H1 (cell line): ENCODE measurements around the gene NCEH1. TPM values are rescaled to one million over a fixed set of nuclear protein-coding genes. Genes with fewer than 3 reads are reported as not detected.

Source experiments
- CTCF ChIA-PET: fragments of 300-600 bp; sonication (Branson Sonifier 250); formaldehyde crosslinking; loops from one replicate; lab custom pipeline; 2021; ENCODE audit not compliant: partially characterized antibody; lab: Charles Lee
- POLR2A ChIA-PET: fragments of 300-600 bp; sonication (Branson Sonifier 250); formaldehyde crosslinking; loops from one replicate; lab custom pipeline; 2021; ENCODE audit warnings: inconsistent platforms; ENCODE audit not compliant: partially characterized antibody; lab: Charles Lee
- DNase-seq, 2 experiments: peaks; one replicate each; pipeline versions ENCODE4 v3.0.0 to v3.0.0-alpha.2; 2010 to 2022; ENCODE audit warnings: low spot score in 2 of 2, low read depth in 1 of 2, mixed read lengths in 1 of 2
- FAIRE-seq: peaks from 2 replicates; lab custom pipeline; 2011; peaks lifted over from hg19 to GRCh38; lab: Jason Lieb, UNC
- H2AFZ ChIP-seq: 2 replicates; pipeline ENCODE4 v1.8.1; 2012; ENCODE audit warnings: low read length, inconsistent platforms
- H2AK5ac ChIP-seq: 2 replicates; pipeline ENCODE4 v1.6.1; 2013; ENCODE audit warnings: low read depth, low read length
- H2BK120ac ChIP-seq: replicated peaks from 2 replicates; pipeline ENCODE3; 2013; ENCODE audit warnings: low read depth, low read length, inconsistent platforms
- H2BK12ac ChIP-seq: 2 replicates; pipeline ENCODE4 v1.6.1; 2013; ENCODE audit warnings: low read depth, low read length
- H2BK15ac ChIP-seq: 2 replicates; pipeline ENCODE4 v1.6.1; 2013; ENCODE audit warnings: low read length
- H2BK20ac ChIP-seq: 2 replicates; pipeline ENCODE4 v1.6.1; 2013; ENCODE audit warnings: low read length
- H2BK5ac ChIP-seq: 2 replicates; pipeline ENCODE4 v1.6.1; 2013; ENCODE audit warnings: low read depth, low read length
- H3K14ac ChIP-seq: 2 replicates; pipeline ENCODE4 v1.6.1; 2013; ENCODE audit warnings: inconsistent platforms; ENCODE audit not compliant: insufficient read length
- H3K18ac ChIP-seq: 2 replicates; pipeline ENCODE4 v1.6.1; 2013; ENCODE audit warnings: low read length; ENCODE audit errors: extremely low read depth
- H3K23ac ChIP-seq: 2 replicates; pipeline ENCODE4 v1.6.1; 2013; ENCODE audit warnings: inconsistent platforms; ENCODE audit not compliant: insufficient read length
- H3K23me2 ChIP-seq: 2 replicates; pipeline ENCODE4 v1.6.1; 2013; ENCODE audit warnings: low read depth, low read length
- H3K27ac ChIP-seq: 2 replicates; pipeline ENCODE4 v1.6.1; 2011; ENCODE audit warnings: low read depth, low read length, inconsistent platforms
- H3K27me3 ChIP-seq, 4 experiments: replicated peaks in 1 of 4; 1 replicate in 1 of 4; 2 replicates in 3 of 4; pipeline versions ENCODE4 v1.6.1 to v1.8.1; 2011 to 2013; ENCODE audit warnings: low read length in 3 of 4, mild to moderate bottlenecking in 3 of 4, inconsistent platforms in 2 of 4, mixed read lengths in 2 of 4, moderate library complexity in 1 of 4; ENCODE audit not compliant: control insufficient read depth in 3 of 4, insufficient read depth in 3 of 4; ENCODE audit errors: extremely low read depth in 1 of 4
- H3K36me3 ChIP-seq, 4 experiments: 2 replicates each; pipeline versions ENCODE4 v1.6.1 to v1.8.1; 2011 to 2013; ENCODE audit warnings: mild to moderate bottlenecking in 4 of 4, low read length in 3 of 4, moderate library complexity in 2 of 4, control low read depth in 1 of 4, inconsistent platforms in 1 of 4; ENCODE audit not compliant: insufficient read depth in 4 of 4, control insufficient read depth in 2 of 4
- H3K4ac ChIP-seq: replicated peaks from 2 replicates; pipeline ENCODE3; 2013; ENCODE audit warnings: low read length, low read depth, mixed read lengths, inconsistent platforms; ENCODE audit not compliant: insufficient read length
- H3K4me1 ChIP-seq, 4 experiments: replicated peaks in 1 of 4; 1 replicate in 1 of 4; 2 replicates in 3 of 4; pipeline versions ENCODE4 v1.6.1 to v1.8.1; 2011 to 2013; ENCODE audit warnings: low read length in 3 of 4, inconsistent platforms in 2 of 4, mixed read lengths in 1 of 4; ENCODE audit not compliant: insufficient read depth in 4 of 4, control insufficient read depth in 3 of 4
- H3K4me2 ChIP-seq, 2 experiments: 2 replicates each; pipeline versions ENCODE4 v1.6.1 to v1.8.1; 2011 to 2013; ENCODE audit warnings: low read depth in 2 of 2, low read length in 2 of 2, control low read depth in 1 of 2, inconsistent platforms in 1 of 2, mild to moderate bottlenecking in 1 of 2; ENCODE audit not compliant: insufficient read depth in 1 of 2
- H3K4me3 ChIP-seq, 4 experiments: fragments of 200-600, 300-600 bp in 1 of 4; sonication (generic), shearing (Covaris generic), sonication (Bioruptor Twin) in 1 of 4; 2 replicates each; pipeline versions ENCODE4 v1.5.1 to v1.8.1; 2011 to 2016; ENCODE audit warnings: low read length in 4 of 4, low read depth in 3 of 4, control low read depth in 2 of 4, inconsistent platforms in 2 of 4, mild to moderate bottlenecking in 2 of 4, mixed read lengths in 1 of 4, moderate library complexity in 1 of 4; ENCODE audit not compliant: insufficient read depth in 2 of 4; ENCODE audit errors: extremely low read depth in 1 of 4
- H3K56ac ChIP-seq: replicated peaks from 2 replicates; pipeline ENCODE3; 2013; ENCODE audit warnings: low read depth, mild to moderate bottlenecking, mixed read lengths, low read length, inconsistent platforms; ENCODE audit not compliant: insufficient read length
- H3K79me1 ChIP-seq: 2 replicates; pipeline ENCODE4 v1.6.1; 2013; ENCODE audit warnings: low read depth, low read length, control low read depth
- H3K79me2 ChIP-seq, 2 experiments: 2 replicates each; pipeline versions ENCODE4 v1.6.1 to v1.8.1; 2012 to 2013; ENCODE audit warnings: low read length in 2 of 2, mild to moderate bottlenecking in 2 of 2, inconsistent platforms in 1 of 2; ENCODE audit not compliant: insufficient read depth in 2 of 2, control insufficient read depth in 1 of 2
- H3K9ac ChIP-seq, 4 experiments: replicated peaks in 1 of 4; 1 replicate in 1 of 4; 2 replicates in 3 of 4; pipeline versions ENCODE4 v1.6.1 to v1.8.1; 2011 to 2013; ENCODE audit warnings: low read depth in 3 of 4, low read length in 3 of 4, control low read depth in 2 of 4, mild to moderate bottlenecking in 2 of 4, moderate library complexity in 2 of 4, inconsistent platforms in 1 of 4; ENCODE audit errors: extremely low read depth in 1 of 4
- H3K9me3 ChIP-seq, 2 experiments: 2 replicates each; pipeline versions ENCODE4 v1.6.1 to v1.8.1; 2012 to 2013; ENCODE audit warnings: mild to moderate bottlenecking in 2 of 2, moderate library complexity in 2 of 2, control low read depth in 1 of 2, inconsistent platforms in 1 of 2, low read depth in 1 of 2, low read length in 1 of 2, mixed read lengths in 1 of 2; ENCODE audit not compliant: insufficient read depth in 2 of 2
- H4K20me1 ChIP-seq, 2 experiments: replicated peaks in 1 of 2; 2 replicates each; pipeline versions ENCODE3 to v1.8.1; 2011 to 2013; ENCODE audit warnings: inconsistent platforms in 2 of 2, low read length in 2 of 2, mild to moderate bottlenecking in 1 of 2; ENCODE audit not compliant: insufficient read depth in 2 of 2, control insufficient read depth in 1 of 2
- H4K5ac ChIP-seq: 2 replicates; pipeline ENCODE4 v1.6.1; 2013; ENCODE audit warnings: low read length, low read depth, mixed read lengths, inconsistent platforms; ENCODE audit not compliant: insufficient read length
- H4K8ac ChIP-seq: 2 replicates; pipeline ENCODE4 v1.8.0; 2013; ENCODE audit warnings: mild to moderate bottlenecking, moderate library complexity, low read length, inconsistent platforms; ENCODE audit not compliant: insufficient read depth; ENCODE audit errors: extremely low read depth
- H4K91ac ChIP-seq: replicated peaks from 2 replicates; pipeline ENCODE3; 2013; ENCODE audit warnings: low read length, mixed read lengths, inconsistent platforms; ENCODE audit not compliant: insufficient read length
- ASH2L ChIP-seq: fragments of 200-600, 300-600 bp; sonication (generic); IDR thresholded peaks from one replicate; pipeline ENCODE4 v1.7.1; 2017; ENCODE audit warnings: low read length
- HDAC6 ChIP-seq: IDR thresholded peaks from one replicate; pipeline ENCODE4 v1.7.1; 2012; ENCODE audit warnings: low read depth, mild to moderate bottlenecking, inconsistent platforms, low read length, moderate library complexity
- SAP30 ChIP-seq: fragments of 300-600 bp; sonication (generic); IDR thresholded peaks from 2 replicates; pipeline ENCODE4 v1.7.1; 2012; ENCODE audit warnings: low read length, moderate library complexity, mild to moderate bottlenecking, inconsistent platforms; ENCODE audit not compliant: insufficient read depth, insufficient replicate concordance
- WGBS, 2 experiments: shearing (Covaris generic) in 1 of 2; methylation state at CpG; one replicate each; pipeline versions ENCODE4 v1.1.6 to v1.1.7; 2013 to 2015; ENCODE audit warnings: low lambda C conversion rate in 2 of 2, mixed read lengths in 2 of 2, inconsistent platforms in 1 of 2, low coverage in 1 of 2, missing lambda C conversion rate in 1 of 2; ENCODE audit not compliant: insufficient replicate concordance in 2 of 2, insufficient coverage in 1 of 2, insufficient read length in 1 of 2; ENCODE audit errors: extremely low coverage in 1 of 2, missing lambda C conversion rate in 1 of 2; 5-methylcytosine and 5-hydroxymethylcytosine counted together
- polyA plus RNA-seq, 7 experiments: library from polyadenylated mRNA; depleted of rRNA in 3 of 7; stranded (reverse) in 5 of 7; unstranded in 2 of 7; fragments of >200 nt in 5 of 7; fragments of 200-250 nt in 2 of 7; gene quantifications; 1 replicate in 5 of 7; 2 replicates in 1 of 7; 4 replicates in 1 of 7; pipeline versions ENCODE4 v1.2.1 to v1.2.3, GENCODE V29; 2011 to 2013; ENCODE audit warnings: missing spikeins in 2 of 7, mixed read lengths in 2 of 7
- total RNA-seq: library from RNA; stranded (reverse); fragmentation: NEBNext Ultra II Directional; extraction: Animal tissue kit (Norgen Biotek cat#: 25700); gene quantifications from 2 replicates; pipeline ENCODE4 v1.2.1, GENCODE V29; 2021

NCEH1 gene
- total and polyA plus RNA-seq, 2 of the 8 experiments (the other 6 are each of a cell fraction or from before 2014, with no cell fraction given), result 2.2 to 6.4 TPM

DNA sequence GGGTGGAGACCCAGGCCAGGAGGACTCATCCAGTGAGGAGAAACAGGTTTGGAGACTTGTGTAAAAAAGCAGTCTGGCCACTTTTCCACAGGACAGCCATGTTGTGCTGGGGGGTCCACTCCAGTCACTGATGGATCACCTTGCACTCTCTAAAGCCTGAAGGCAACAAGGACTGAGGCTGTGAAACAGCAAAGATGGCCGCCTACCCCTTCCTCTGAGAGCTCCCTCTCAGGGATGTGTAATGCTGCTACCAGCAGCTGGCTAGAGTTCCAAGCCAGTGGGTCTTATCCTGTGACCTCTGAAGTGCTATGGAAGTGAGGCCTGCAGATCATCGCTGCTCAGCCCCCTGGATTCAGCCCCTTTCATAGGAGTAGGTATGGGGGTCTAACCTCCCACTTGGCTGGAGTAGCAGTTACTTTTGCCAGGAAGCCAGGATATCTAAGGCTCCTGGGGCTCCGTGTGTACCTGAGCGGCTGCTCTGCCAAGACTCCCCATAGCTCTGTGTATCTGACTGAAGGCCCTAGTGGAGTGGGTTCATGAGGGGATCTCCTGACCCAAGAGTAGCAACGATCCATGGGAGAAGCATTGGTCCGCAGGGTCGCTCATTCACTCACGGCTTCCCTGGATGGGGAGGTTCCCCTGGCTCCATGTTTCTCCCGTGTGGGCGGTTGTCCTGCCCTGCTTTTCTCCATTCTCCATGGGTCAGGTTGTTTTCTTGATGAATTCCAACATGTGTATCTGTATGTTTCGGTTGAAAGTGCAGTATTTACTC lies 117.8 kb downstream of the NCEH1 start:
- H3K9me3 ChIP-seq, result no peaks in the 10 kb centered on the region
- H3K14ac ChIP-seq, result no peak overlapping the region
- TF ChIP-seq ASH2L (no peak), HDAC6 (no peak), SAP30 (no peak)
- no peak overlapping the region for H3K18ac ChIP-seq
- H3K27ac ChIP-seq, result no peak overlapping the region
- CTCF ChIA-PET, result interaction anchor here (0.6 to 1.3 kb wide), 5 partner anchors 30 to 1561 kb away, joined by 3 to 4 read pairs (median 3); no protein-coding TSS in a partner anchor
- no peak overlapping the region for H4K5ac ChIP-seq
- H4K91ac ChIP-seq, result no peak overlapping the region
- H3K79me1 ChIP-seq, result no peaks in the 10 kb centered on the region
- no peaks in the 10 kb centered on the region for H3K27me3 ChIP-seq
- no peak overlapping the region for H2BK120ac ChIP-seq
- peak overlapping the region; percentile 76 for H2AFZ ChIP-seq
- H2AK5ac ChIP-seq, result no peak overlapping the region
- POLR2A ChIA-PET, result no interaction called here
- H3K4ac ChIP-seq, result no peak overlapping the region
- H2BK5ac ChIP-seq, result no peak overlapping the region
- no peak overlapping the region for H4K8ac ChIP-seq
- no peaks in the 10 kb centered on the region for H3K79me2 ChIP-seq
- H4K20me1 ChIP-seq, result no peaks in the 10 kb centered on the region
- no peaks in the 10 kb centered on the region for H3K23me2 ChIP-seq
- no peaks in the 10 kb centered on the region for H3K36me3 ChIP-seq
- no peak overlapping the region for H3K4me3 ChIP-seq
- FAIRE-seq (no peak), DNase-seq (no peak)
- no peak overlapping the region for H2BK20ac ChIP-seq
- H3K9ac ChIP-seq, result no peak overlapping the region
- H3K4me1 ChIP-seq, result no peaks in the 10 kb centered on the region
- no peak overlapping the region for H3K23ac ChIP-seq
- H3K4me2 ChIP-seq, result no peak overlapping the region
- H2BK12ac ChIP-seq, result no peak overlapping the region
- H3K56ac ChIP-seq, result no peak overlapping the region
- H2BK15ac ChIP-seq, result no peak overlapping the region
- 88% methylated on average over 11 of the region's 11 CpGs; no CpG with 5 or more reads in 1 of the 2 experiments for WGBS, 2 experiments
